NAMALWA (cell line): ENCODE measurements around the gene WDR55.
"Not testable (repeated sequence)": the region's sequence is repeated elsewhere in the genome, so short reads cannot be mapped to it uniquely, and the experiment has no call there.

Experiments
- DNase-seq: peaks from one replicate; pipeline ENCODE4 v3.0.0-alpha.2; 2015; ENCODE audit warnings: low spot score

The WDR55 gene

GRCh38 chr5:140664359-140665119 lies at the start of gene WDR55:
TSS of gene WDR55 (plus strand) at chr5:140664904. CDS start at chr5:140664913, 9 bp downstream.
- DNase-seq = peak; percentile 96

GRCh38 chr5:140622301-140622700 lies 42.4 kb upstream of the WDR55 start:
- no peak for DNase-seq

GRCh38 chr5:140623061-140623460 lies 41.6 kb upstream of the WDR55 start:
- not testable (repeated sequence) for DNase-seq

GRCh38 chr5:140624886-140625285 lies 39.8 kb upstream of the WDR55 start:
- DNase-seq = not testable (repeated sequence)

GRCh38 chr5:140627972-140628371 lies 36.7 kb upstream of the WDR55 start:
- DNase-seq = no peak

GRCh38 chr5:140628711-140629110 lies 36.0 kb upstream of the WDR55 start:
- DNase-seq = no peak

- no peak for DNase-seq
Observed at GRCh38 chr5:140630292-140631035, 34.2 kb upstream of the WDR55 start.

- no peak for DNase-seq
Observed at GRCh38 chr5:140631036-140631417, 33.7 kb upstream of the WDR55 start.

- no peak for DNase-seq
Observed at GRCh38 chr5:140631831-140632365, 32.8 kb upstream of the WDR55 start.

GRCh38 chr5:140632366-140633020 lies 32.2 kb upstream of the WDR55 start:
- no peak for DNase-seq

- no peak for DNase-seq
Observed at GRCh38 chr5:140633021-140633471, 31.7 kb upstream of the WDR55 start, which contains the start of gene CD14. TSS of gene CD14 (minus strand) at chr5:140633175. CDS start at chr5:140633071, 104 bp downstream.

- no peak for DNase-seq
Observed at GRCh38 chr5:140633501-140633900, 31.2 kb upstream of the WDR55 start.

GRCh38 chr5:140634103-140634502 lies 30.6 kb upstream of the WDR55 start:
- DNase-seq = no peak

- DNase-seq = no peak
Observed at GRCh38 chr5:140635291-140636257, 29.1 kb upstream of the WDR55 start.

GRCh38 chr5:140637371-140638100 lies 27.2 kb upstream of the WDR55 start:
- DNase-seq = no peak

- not testable (repeated sequence) for DNase-seq
Observed at GRCh38 chr5:140638898-140639147, 25.9 kb upstream of the WDR55 start.

- DNase-seq = peak; percentile 94
Observed at GRCh38 chr5:140639148-140639981, 25.3 kb upstream of the WDR55 start, which contains the start of gene TMCO6. TSS of gene TMCO6 (plus strand) at chr5:140639451. CDS start at chr5:140639528, 77 bp downstream.

- no peak for DNase-seq
Observed at GRCh38 chr5:140641716-140642115, 23.0 kb upstream of the WDR55 start.

GRCh38 chr5:140642718-140643117 lies 22.0 kb upstream of the WDR55 start:
- DNase-seq = no peak

GRCh38 chr5:140647042-140647419 lies 17.7 kb upstream of the WDR55 start:
- no peak for DNase-seq
